Measurements from ENCODE around the gene PDPK1.
"Not testable (repeated sequence)": the region's sequence is repeated elsewhere in the genome, so short reads cannot be mapped to it uniquely, and the experiment has no call there.

The PDPK1 gene

DNA sequence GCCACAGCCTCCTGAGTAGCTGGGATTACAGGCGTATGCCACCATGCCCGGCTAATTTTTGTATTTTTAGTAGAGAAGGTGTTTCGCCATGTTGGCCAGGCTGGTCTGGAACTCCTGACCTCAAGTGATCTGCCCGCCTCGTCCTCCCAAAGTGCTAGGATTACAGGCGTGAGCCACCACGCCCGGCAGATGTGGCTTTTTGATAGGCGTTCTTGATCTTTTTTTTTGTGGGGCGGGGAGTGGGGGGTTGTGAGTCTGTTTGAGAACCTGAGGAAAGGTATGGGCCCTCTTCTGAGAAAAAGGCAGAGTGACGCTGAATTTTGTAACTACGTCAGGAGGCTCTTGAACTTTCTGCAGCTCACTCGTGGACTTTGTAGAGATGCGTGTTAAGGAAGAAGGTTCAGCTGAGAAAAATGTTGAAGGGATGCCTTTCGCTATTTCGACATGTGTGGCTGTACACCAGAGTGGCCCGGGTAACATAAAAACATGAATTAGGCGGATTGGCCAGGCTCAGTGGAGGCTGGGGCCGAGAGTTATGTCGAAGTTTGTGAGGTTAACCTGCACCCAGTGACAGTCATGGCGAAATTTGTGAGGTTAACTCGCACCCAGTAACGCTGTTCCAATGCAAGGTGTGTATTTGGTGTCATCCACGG, 1.5 kb downstream of the PDPK1 start:
- not testable (repeated sequence) for H3K4me1 ChIP-seq (ENCODE audit: control insufficient read depth, low read depth, low read length); H3K36me3 ChIP-seq (ENCODE audit: control insufficient read depth, low read depth, low read length); H3K9me3 ChIP-seq (ENCODE audit: control insufficient read depth, low read depth, low read length); H3K9ac ChIP-seq (ENCODE audit: low read length); H3K27ac ChIP-seq (ENCODE audit: low read length); H3K27me3 ChIP-seq (ENCODE audit: control insufficient read depth, insufficient read depth, low read length); H3K4me3 ChIP-seq (ENCODE audit: low read length)

DNA sequence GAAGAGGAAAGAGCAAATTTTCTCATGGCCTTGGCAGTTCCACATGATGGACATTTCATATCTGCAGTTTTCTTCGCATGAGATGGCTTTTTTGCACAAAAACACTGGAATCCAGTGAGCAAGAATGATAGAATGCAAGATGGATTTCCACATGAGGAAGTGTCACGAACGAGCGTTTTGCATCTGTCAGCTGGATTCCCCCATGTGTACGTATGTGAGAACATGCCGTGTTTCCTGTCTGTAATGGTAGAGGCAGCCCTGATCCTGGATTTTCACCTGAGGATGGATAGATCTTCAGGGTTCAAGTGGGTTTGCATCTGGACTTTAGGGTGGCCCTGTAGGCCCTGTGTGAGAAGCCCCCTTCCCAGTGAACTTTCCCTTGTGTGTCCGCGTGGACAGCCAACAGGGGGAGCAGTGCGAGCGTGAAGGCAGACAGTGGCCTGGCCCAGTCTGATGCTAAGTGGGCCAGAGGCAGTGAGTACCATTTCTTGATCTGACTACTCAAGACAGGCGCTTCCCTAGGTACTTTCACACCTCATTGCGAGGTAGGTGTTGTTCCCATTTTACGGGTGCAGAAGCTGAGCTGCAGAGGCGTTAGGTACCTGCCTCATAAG, 2.1 kb downstream of the PDPK1 start:
- H3K27me3 ChIP-seq (ENCODE audit: control insufficient read depth, insufficient read depth, low read length); H3K36me3 ChIP-seq (ENCODE audit: control insufficient read depth, low read depth, low read length); H3K9ac ChIP-seq (ENCODE audit: low read length); H3K9me3 ChIP-seq (ENCODE audit: control insufficient read depth, low read depth, low read length); H3K4me3 ChIP-seq (ENCODE audit: low read length); H3K4me1 ChIP-seq (ENCODE audit: control insufficient read depth, low read depth, low read length); H3K27ac ChIP-seq (ENCODE audit: low read length): not testable (repeated sequence)

DNA sequence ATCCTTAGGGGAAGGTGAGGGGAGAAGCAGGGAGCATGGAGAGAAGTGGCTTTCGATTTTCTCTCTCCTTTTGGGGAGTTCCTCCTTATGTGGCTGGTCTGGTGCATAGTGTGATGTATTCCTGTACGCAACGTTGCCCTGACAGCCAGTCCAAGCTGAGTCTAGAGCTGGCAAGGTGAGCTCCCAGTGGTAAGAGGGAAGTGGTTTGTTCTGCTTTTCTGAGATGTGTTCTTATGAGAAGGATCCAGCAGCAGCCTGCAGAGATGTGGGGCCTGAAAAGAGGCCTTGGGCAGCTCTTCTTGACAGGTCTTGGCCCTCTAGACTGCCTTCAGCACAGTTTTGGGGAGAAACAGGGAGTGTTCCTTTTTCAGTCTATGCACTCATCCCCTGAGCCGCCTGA, 3.1 kb downstream of the PDPK1 start:
- not testable (repeated sequence) for H3K27ac ChIP-seq (ENCODE audit: low read length); H3K4me1 ChIP-seq (ENCODE audit: control insufficient read depth, low read depth, low read length); H3K9me3 ChIP-seq (ENCODE audit: control insufficient read depth, low read depth, low read length); H3K9ac ChIP-seq (ENCODE audit: low read length); H3K36me3 ChIP-seq (ENCODE audit: control insufficient read depth, low read depth, low read length); H3K27me3 ChIP-seq (ENCODE audit: control insufficient read depth, insufficient read depth, low read length); H3K4me3 ChIP-seq (ENCODE audit: low read length)

DNA sequence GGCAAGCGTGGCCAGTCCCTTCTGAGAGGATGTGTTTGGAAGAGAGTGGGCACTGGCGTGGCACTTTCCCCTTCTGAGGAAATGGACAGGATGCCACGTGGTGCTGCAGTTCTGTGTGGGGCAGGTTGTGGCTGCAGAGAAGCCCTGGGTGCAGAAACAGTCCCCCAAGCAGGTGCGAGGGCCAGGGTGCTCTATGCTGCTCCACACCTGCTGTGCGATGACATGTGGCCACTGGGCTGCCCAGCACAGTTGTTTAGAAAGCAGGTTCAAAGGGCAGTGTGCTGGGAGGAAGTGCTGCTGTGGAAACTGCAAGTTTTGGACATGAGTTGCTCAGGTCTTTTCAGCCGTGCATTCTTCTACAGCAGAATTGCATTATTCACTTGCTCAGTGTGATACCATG, 3.6 kb downstream of the PDPK1 start:
- not testable (repeated sequence) for H3K27me3 ChIP-seq (ENCODE audit: control insufficient read depth, insufficient read depth, low read length); H3K4me3 ChIP-seq (ENCODE audit: low read length); H3K27ac ChIP-seq (ENCODE audit: low read length); H3K9me3 ChIP-seq (ENCODE audit: control insufficient read depth, low read depth, low read length); H3K9ac ChIP-seq (ENCODE audit: low read length); H3K4me1 ChIP-seq (ENCODE audit: control insufficient read depth, low read depth, low read length); H3K36me3 ChIP-seq (ENCODE audit: control insufficient read depth, low read depth, low read length)

DNA sequence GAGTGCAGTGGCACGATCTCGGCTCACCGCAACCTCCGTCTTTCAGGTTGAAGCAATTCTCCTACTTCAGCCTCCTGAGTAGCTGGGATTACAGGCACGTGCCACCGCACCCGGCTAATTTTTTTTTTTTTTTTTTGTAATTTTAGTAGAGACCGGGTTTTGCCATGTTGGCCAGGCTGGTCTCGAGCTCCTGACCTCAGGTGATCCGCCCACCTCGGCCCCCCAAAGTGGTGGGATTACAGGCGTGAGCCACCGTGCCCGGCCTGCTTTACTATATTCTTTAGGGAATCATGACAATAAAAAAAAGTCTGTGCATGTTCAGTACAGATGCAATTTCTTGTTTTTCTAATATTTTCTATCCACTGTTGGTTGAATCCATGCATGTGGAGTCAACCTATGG, 6.0 kb downstream of the PDPK1 start:
- not testable (repeated sequence) for H3K36me3 ChIP-seq (ENCODE audit: control insufficient read depth, low read depth, low read length); H3K27ac ChIP-seq (ENCODE audit: low read length); H3K4me3 ChIP-seq (ENCODE audit: low read length); H3K27me3 ChIP-seq (ENCODE audit: control insufficient read depth, insufficient read depth, low read length); H3K9me3 ChIP-seq (ENCODE audit: control insufficient read depth, low read depth, low read length); H3K4me1 ChIP-seq (ENCODE audit: control insufficient read depth, low read depth, low read length); H3K9ac ChIP-seq (ENCODE audit: low read length)

DNA sequence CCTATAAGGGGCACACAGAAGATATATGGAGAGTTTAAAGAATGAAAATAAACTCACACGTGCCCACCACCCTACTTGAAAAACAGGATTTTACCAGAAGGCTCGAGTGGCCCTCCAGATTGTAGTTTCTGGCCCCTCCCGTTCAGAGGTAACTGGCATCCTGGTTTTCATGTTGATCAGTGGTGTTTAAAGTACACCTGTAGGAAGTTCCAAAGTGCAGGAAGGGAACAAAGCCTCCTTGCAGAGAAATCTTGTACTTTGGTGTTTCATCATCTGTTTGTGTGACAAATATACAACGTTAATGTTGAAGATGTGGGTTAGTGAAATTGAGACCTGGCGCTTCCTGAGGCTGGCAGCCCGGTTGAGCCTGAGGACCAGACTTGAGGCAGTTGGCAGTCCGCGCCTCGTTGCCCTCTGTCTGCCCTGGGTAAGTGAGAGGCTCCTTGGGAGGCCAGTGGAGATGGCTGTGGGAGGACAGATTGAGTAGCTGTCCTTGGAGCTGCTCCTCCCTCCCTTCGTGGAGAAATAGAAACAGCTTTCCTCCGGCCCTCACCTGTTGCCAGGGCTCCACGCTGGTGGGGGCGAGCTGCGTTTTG, 12.6 kb downstream of the PDPK1 start:
- H3K9ac ChIP-seq (ENCODE audit: low read length); H3K4me1 ChIP-seq (ENCODE audit: control insufficient read depth, low read depth, low read length); H3K27ac ChIP-seq (ENCODE audit: low read length); H3K4me3 ChIP-seq (ENCODE audit: low read length); H3K9me3 ChIP-seq (ENCODE audit: control insufficient read depth, low read depth, low read length); H3K36me3 ChIP-seq (ENCODE audit: control insufficient read depth, low read depth, low read length); H3K27me3 ChIP-seq (ENCODE audit: control insufficient read depth, insufficient read depth, low read length): not testable (repeated sequence)

DNA sequence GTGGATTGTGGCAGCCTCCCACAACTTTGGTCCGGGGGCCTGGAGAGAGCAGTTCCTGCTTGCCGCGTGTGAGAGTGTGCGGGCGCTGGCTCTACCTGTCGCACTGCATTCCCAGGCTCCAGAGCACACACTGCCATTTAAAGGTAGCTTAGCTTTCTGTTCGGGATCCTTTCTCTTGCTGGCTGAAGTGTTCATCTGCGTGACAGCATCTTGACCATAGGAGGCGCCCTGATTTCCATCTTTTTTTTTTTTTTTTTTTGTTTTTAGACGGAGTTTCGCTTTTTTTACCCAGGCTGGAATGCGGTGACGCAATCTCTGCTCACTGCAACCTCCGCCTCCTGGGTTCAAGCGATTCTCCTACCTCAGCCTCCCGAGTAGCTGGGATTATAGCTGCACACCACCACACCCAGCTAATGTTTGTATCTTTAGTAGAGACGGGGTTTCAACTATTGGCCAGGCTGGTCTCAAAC, 13.6 kb downstream of the PDPK1 start:
- H3K27me3 ChIP-seq (ENCODE audit: control insufficient read depth, insufficient read depth, low read length); H3K9ac ChIP-seq (ENCODE audit: low read length); H3K4me1 ChIP-seq (ENCODE audit: control insufficient read depth, low read depth, low read length); H3K9me3 ChIP-seq (ENCODE audit: control insufficient read depth, low read depth, low read length); H3K36me3 ChIP-seq (ENCODE audit: control insufficient read depth, low read depth, low read length); H3K27ac ChIP-seq (ENCODE audit: low read length); H3K4me3 ChIP-seq (ENCODE audit: low read length): not testable (repeated sequence)

DNA sequence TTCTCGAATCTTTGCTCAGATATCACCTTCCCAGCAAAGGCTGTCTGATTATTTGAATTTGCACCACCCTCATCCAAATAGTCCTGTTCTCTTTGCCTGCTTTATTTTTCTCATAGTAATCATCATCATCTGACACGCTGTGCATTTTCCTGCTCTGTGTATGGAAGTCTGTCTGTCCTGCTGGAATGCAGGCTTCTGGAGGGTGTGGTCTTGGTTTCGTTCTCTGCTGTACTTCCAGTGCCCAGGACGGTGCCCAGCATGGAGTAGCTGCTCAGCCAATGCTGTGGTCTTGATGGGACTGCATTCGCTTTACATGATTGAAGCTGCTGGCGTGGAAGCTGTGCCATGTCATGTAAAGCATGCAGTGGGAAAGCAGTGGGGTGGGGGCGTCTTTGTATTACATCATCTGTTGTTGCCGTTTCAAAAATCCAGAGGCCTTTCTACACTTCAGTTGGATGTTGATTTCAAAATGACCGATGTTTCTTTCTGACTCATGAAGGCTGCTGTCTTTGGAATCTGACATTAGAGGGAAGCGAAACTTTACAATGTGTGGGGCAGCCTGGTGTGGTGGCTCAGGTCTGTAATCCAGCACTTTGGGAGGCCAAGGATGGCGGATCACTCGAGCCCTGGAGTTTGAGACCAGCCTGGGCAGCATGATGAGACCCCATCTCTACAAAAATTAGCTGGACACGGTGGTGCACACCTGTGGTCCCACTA, 17.0 kb downstream of the PDPK1 start:
- H3K9ac ChIP-seq (ENCODE audit: low read length); H3K9me3 ChIP-seq (ENCODE audit: control insufficient read depth, low read depth, low read length); H3K4me1 ChIP-seq (ENCODE audit: control insufficient read depth, low read depth, low read length); H3K27me3 ChIP-seq (ENCODE audit: control insufficient read depth, insufficient read depth, low read length); H3K36me3 ChIP-seq (ENCODE audit: control insufficient read depth, low read depth, low read length); H3K27ac ChIP-seq (ENCODE audit: low read length); H3K4me3 ChIP-seq (ENCODE audit: low read length): not testable (repeated sequence)

DNA sequence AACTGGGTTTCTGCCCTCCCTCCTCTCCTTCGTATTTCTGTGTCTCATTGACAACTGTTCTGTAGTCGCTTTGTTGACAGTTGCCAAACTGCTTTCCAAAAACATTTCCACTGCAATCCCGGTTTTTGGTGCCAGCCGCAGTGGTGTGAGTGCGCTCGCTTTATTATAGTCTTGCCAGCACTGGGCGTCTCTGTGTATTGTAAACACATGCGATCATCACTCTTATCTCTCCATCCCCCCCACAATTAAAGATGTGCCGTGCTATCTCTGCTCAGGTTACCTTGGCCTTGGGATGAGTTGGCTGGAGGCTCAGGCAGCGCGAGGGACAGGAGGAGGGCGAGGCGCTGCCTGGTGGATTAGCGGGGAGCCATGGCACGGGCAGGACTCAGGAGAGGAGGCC, 19.3 kb downstream of the PDPK1 start:
- not testable (repeated sequence) for H3K9me3 ChIP-seq (ENCODE audit: control insufficient read depth, low read depth, low read length); H3K36me3 ChIP-seq (ENCODE audit: control insufficient read depth, low read depth, low read length); H3K9ac ChIP-seq (ENCODE audit: low read length); H3K4me3 ChIP-seq (ENCODE audit: low read length); H3K27me3 ChIP-seq (ENCODE audit: control insufficient read depth, insufficient read depth, low read length); H3K27ac ChIP-seq (ENCODE audit: low read length); H3K4me1 ChIP-seq (ENCODE audit: control insufficient read depth, low read depth, low read length)

DNA sequence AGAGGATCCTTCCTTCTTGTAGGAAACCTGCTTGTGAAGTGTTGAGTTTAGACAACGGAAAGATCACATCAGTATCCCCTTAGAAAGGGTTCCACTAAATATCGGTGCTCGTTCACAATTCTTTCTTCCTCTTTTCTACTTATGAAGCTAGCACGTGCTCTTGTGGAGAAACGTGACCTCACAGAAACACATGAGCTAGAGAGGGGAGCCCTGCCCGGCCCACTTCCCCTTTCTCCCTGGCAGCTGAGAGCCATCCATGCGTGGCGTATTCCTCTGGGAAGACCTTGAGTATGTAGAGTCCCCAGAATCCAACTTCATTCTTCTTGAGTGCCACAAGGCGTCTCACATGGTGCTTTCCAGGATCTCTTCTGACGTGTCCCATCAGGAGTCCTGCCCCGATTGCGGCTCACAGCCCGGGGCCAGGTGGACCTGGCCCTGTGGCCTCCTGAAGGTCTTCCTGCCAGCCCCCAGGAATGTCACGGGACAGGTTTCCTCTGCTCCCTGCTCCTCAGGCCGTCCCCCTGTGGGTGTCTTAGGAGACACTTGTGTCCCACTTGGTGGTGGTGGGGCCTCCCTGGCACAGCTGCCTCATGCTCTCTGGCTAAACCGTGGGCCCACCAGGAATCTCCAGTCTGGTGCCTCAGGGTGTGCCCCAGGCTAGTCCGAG, 22.4 kb downstream of the PDPK1 start:
- not testable (repeated sequence) for H3K4me1 ChIP-seq (ENCODE audit: control insufficient read depth, low read depth, low read length); H3K36me3 ChIP-seq (ENCODE audit: control insufficient read depth, low read depth, low read length); H3K4me3 ChIP-seq (ENCODE audit: low read length); H3K27ac ChIP-seq (ENCODE audit: low read length); H3K9ac ChIP-seq (ENCODE audit: low read length); H3K27me3 ChIP-seq (ENCODE audit: control insufficient read depth, insufficient read depth, low read length); H3K9me3 ChIP-seq (ENCODE audit: control insufficient read depth, low read depth, low read length)

DNA sequence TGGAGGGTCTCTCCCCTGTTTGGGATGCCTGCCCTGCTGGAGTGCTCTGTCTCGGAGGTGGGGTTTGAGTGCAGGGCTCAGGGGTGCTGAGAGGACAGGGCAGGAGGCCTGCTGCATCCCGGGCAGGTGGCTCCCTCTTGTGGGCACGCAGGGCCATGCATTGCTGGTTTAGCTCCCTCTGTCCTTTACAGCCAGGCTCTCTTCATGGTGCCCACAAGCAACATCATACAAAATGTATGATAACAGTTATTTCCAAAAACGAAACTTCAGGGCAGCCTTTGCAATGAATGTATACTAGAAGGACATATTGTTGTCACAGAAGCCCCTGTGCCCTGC, 22.9 kb downstream of the PDPK1 start:
- not testable (repeated sequence) for H3K9me3 ChIP-seq (ENCODE audit: control insufficient read depth, low read depth, low read length); H3K4me3 ChIP-seq (ENCODE audit: low read length); H3K27ac ChIP-seq (ENCODE audit: low read length); H3K4me1 ChIP-seq (ENCODE audit: control insufficient read depth, low read depth, low read length); H3K36me3 ChIP-seq (ENCODE audit: control insufficient read depth, low read depth, low read length); H3K27me3 ChIP-seq (ENCODE audit: control insufficient read depth, insufficient read depth, low read length); H3K9ac ChIP-seq (ENCODE audit: low read length)

Measured in iPS-18a (cell line).